SU-DHL-6 (cell line): Measurements from ENCODE around the gene PTPRK.

Experiments used
- H2AFZ ChIP-seq: fragments of 200-600 bp; sonication (generic); 2 replicates; pipeline ENCODE4 v1.6.1; 2014; ENCODE audit warnings: low read depth, mild to moderate bottlenecking, moderate library complexity, mixed read lengths, antibody characterized with exemption, low read length; ENCODE audit not compliant: severe bottlenecking
- H3F3A ChIP-seq: fragments of 200-600 bp; shearing (Covaris generic); 2 replicates; pipeline ENCODE4 v1.6.0; 2016; ENCODE audit warnings: antibody characterized with exemption, mild to moderate bottlenecking; ENCODE audit not compliant: insufficient read depth
- H3K27ac ChIP-seq: fragments of 200-600 bp; sonication (generic); 2 replicates; pipeline ENCODE4 v1.5.1; 2016; ENCODE audit warnings: low read depth, mild to moderate bottlenecking, low read length, moderate library complexity, mixed read lengths
- H3K27me3 ChIP-seq: fragments of 200-600 bp; sonication (generic), shearing (Covaris generic); 2 replicates; pipeline ENCODE4 v1.6.0; 2014; ENCODE audit warnings: mild to moderate bottlenecking, low read length
- H3K36me3 ChIP-seq: fragments of 200-600 bp; sonication (generic); 2 replicates; pipeline ENCODE4 v1.6.1; 2014; ENCODE audit warnings: mild to moderate bottlenecking, low read length, mixed read lengths
- H3K4me2 ChIP-seq: fragments of 300-600, 200-600 bp; shearing (Covaris generic), sonication (generic); 2 replicates; pipeline ENCODE4 v1.6.0; 2014; ENCODE audit warnings: low read length, low read depth, mild to moderate bottlenecking; ENCODE audit not compliant: poor library complexity, severe bottlenecking
- H3K4me3 ChIP-seq: fragments of 200-600 bp; sonication (generic); 2 replicates; pipeline ENCODE4 v1.5.1; 2014; ENCODE audit warnings: antibody characterized with exemption, low read length, mild to moderate bottlenecking, mixed read lengths; ENCODE audit not compliant: insufficient read depth, poor library complexity, severe bottlenecking
- H3K79me2 ChIP-seq: fragments of 200-600 bp; sonication (generic); 2 replicates; pipeline ENCODE4 v1.6.1; 2014; ENCODE audit warnings: mild to moderate bottlenecking, low read length, moderate library complexity; ENCODE audit not compliant: insufficient read depth
- H3K9ac ChIP-seq: fragments of 200-600 bp; sonication (generic); 2 replicates; pipeline ENCODE4 v1.7.0; 2014; ENCODE audit warnings: mild to moderate bottlenecking, low read length
- H3K9me2 ChIP-seq: fragments of 200-600 bp; sonication (generic); replicated peaks from 2 replicates; pipeline ENCODE4 v1.6.1; 2014; ENCODE audit warnings: low read length; ENCODE audit not compliant: insufficient read depth
- H3K9me3 ChIP-seq: fragments of 200-600 bp; sonication (generic); 2 replicates; pipeline ENCODE4 v1.6.1; 2014; ENCODE audit warnings: low read length, mixed read lengths; ENCODE audit not compliant: insufficient read depth
- H4K20me1 ChIP-seq: fragments of 200-600 bp; sonication (generic); 2 replicates; pipeline ENCODE4 v1.6.1; 2014; ENCODE audit warnings: low read depth, mild to moderate bottlenecking, antibody characterized with exemption, low read length, moderate library complexity, mixed read lengths
- CTCF ChIP-seq: fragments of 200-600 bp; sonication (generic); IDR thresholded peaks from one replicate; pipeline ENCODE4 v1.5.1; 2017; ENCODE audit warnings: antibody characterized with exemption, mild to moderate bottlenecking, low read length, moderate library complexity; ENCODE audit not compliant: insufficient read depth, poor library complexity, severe bottlenecking
- EZH2phosphoT487 ChIP-seq: fragments of 200-600 bp; sonication (generic), shearing (Covaris generic); conservative IDR thresholded peaks from 2 replicates; pipeline ENCODE4 v1.6.1; 2018; ENCODE audit warnings: mild to moderate bottlenecking, antibody characterized with exemption, low read length, moderate library complexity, mixed read lengths

The PTPRK gene

GRCh38 chr6:128202169-128202765 is 318.1 kb downstream of the PTPRK start:
- Histone ChIP-seq H3K36me3 (no peaks in the 10 kb centered on the region), H4K20me1 (no peaks in the 10 kb centered on the region), H3F3A (no peaks in the 10 kb centered on the region), H3K79me2 (no peaks in the 10 kb centered on the region), H3K9me3 (no peaks in the 10 kb centered on the region), H3K4me3 (no peak overlapping the region), H3K9ac (no peak overlapping the region), H3K27ac (no peak overlapping the region), H3K9me2 (no peaks in the 10 kb centered on the region), H3K4me2 (no peak overlapping the region), H2AFZ (no peak overlapping the region), H3K27me3 (no peaks in the 10 kb centered on the region)
- no peak for TF ChIP-seq CTCF
- TF ChIP-seq EZH2phosphoT487: no peak

- H4K20me1 ChIP-seq: no peaks in the 10 kb centered on the region
- H3K9me3 ChIP-seq: no peaks in the 10 kb centered on the region
- H3K27me3 ChIP-seq: no peaks in the 10 kb centered on the region
- H3K27ac ChIP-seq: no peak overlapping the region
- H3K79me2 ChIP-seq: no peaks in the 10 kb centered on the region
- no peak overlapping the region for H3K9ac ChIP-seq
- no peaks in the 10 kb centered on the region for H3F3A ChIP-seq
- TF ChIP-seq EZH2phosphoT487: no peak
- no peak for TF ChIP-seq CTCF
- no peaks in the 10 kb centered on the region for H3K9me2 ChIP-seq
- no peak overlapping the region for H3K4me3 ChIP-seq
- no peak overlapping the region for H3K4me2 ChIP-seq
- H3K36me3 ChIP-seq: no peaks in the 10 kb centered on the region
- no peak overlapping the region for H2AFZ ChIP-seq
Observed at GRCh38 chr6:128200789-128201188, 319.6 kb downstream of the PTPRK start.

- Histone ChIP-seq H4K20me1 (no peaks in the 10 kb centered on the region), H3K36me3 (no peaks in the 10 kb centered on the region), H3K27me3 (no peaks in the 10 kb centered on the region), H2AFZ (no peak overlapping the region), H3K9ac (no peak overlapping the region), H3K9me3 (no peaks in the 10 kb centered on the region), H3K4me2 (no peak overlapping the region), H3K27ac (no peak overlapping the region), H3K4me3 (no peak overlapping the region), H3F3A (no peaks in the 10 kb centered on the region), H3K79me2 (no peaks in the 10 kb centered on the region), H3K9me2 (no peaks in the 10 kb centered on the region)
- no peak for TF ChIP-seq CTCF
- TF ChIP-seq EZH2phosphoT487: no peak
Observed at GRCh38 chr6:128199461-128199860, 320.9 kb downstream of the PTPRK start.

GRCh38 chr6:128192972-128193371 is 327.4 kb downstream of the PTPRK start:
- Histone ChIP-seq H3K4me3 (no peak overlapping the region), H3K79me2 (no peaks in the 10 kb centered on the region), H3K27me3 (no peaks in the 10 kb centered on the region), H2AFZ (no peak overlapping the region), H3K27ac (no peak overlapping the region), H4K20me1 (no peaks in the 10 kb centered on the region), H3F3A (no peaks in the 10 kb centered on the region), H3K4me2 (no peak overlapping the region), H3K9me2 (no peaks in the 10 kb centered on the region), H3K9ac (no peak overlapping the region), H3K9me3 (no peaks in the 10 kb centered on the region), H3K36me3 (no peaks in the 10 kb centered on the region)
- no peak for TF ChIP-seq CTCF
- no peak for TF ChIP-seq EZH2phosphoT487
